ENCODE data around the gene SH2D4B.

SH2D4B gene

GRCh38 chr10:80694930-80695329, 157.2 kb downstream of the SH2D4B start:
- no peak for DNase-seq (ENCODE audit: low spot score)
- TF ChIP-seq CTCF (conservative IDR thresholded peaks at IDR 0.05; ENCODE audit: low read depth), result no peak
- POLR2A ChIA-PET (ENCODE audit: low non-redundant PET), result no interaction called here
- CTCF ChIA-PET, result interaction anchor here (1.0 kb wide), 1 partner anchor 32 kb away, joined by 3 read pairs; no protein-coding TSS in a partner anchor
- no peak overlapping the region for H3K27ac ChIP-seq
